ENCODE data around the gene IRX4.
"Not testable (repeated sequence)": the region's sequence is repeated elsewhere in the genome, so short reads cannot be mapped to it uniquely, and the experiment has no call there.

IRX4 gene

DNA sequence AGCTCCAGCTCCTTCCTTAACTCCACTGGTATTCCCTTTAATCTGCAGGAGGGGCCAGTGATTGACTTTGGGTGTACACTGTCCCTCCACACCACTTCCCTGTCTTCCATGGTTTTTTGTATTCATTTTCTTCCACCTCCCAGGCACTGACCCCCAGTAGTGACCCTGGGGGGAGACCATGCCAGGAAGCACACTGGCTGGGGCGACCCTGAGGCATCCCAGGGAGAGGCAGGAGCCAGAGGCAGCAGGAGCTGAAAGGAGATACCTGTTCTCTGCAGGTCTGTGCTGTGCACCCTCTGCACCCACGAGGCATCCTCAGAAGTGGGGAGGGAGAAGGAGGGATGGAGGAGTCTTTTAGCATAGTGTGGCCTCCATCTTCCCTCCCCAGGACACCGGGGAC lies 27.6 kb downstream of the IRX4 start:
- DNase-seq: no peak

- no peak for DNase-seq
These were observed 29.2 kb downstream of the IRX4 start for GRCh38 chr5:1853531-1853930.

DNA sequence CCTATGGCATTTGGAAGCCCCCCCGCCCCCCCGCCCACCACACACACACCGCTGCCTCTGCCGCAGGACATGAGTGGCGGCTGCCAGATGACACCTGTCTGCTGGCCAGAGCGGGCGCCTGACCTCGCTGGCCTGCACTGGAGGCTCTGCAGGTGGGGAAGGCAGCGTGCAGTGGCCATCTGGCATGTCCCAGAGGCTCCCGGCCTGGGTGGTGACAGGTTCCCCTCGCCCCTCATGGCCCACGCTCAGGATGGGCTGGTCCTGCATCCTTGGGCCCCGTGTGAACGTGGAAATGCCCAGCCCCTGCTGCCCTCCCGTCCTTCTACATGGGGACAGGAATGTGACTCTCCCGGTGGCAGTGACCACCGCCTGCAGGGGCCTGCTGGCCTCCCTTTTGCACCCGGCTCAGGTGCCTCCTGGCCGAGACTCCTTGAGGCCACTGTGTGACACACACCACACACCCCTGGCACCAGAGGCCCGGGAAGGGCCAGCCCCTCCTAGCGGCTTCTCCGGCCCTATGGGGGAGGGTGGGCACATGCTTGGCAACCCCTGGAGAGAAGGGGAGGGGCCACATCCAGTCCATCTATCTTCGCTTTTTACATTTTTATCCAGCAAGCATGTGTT lies 30.3 kb downstream of the IRX4 start:
- no peak for DNase-seq

- no peak for DNase-seq
These were observed 31.3 kb downstream of the IRX4 start for GRCh38 chr5:1851290-1851934.

DNA sequence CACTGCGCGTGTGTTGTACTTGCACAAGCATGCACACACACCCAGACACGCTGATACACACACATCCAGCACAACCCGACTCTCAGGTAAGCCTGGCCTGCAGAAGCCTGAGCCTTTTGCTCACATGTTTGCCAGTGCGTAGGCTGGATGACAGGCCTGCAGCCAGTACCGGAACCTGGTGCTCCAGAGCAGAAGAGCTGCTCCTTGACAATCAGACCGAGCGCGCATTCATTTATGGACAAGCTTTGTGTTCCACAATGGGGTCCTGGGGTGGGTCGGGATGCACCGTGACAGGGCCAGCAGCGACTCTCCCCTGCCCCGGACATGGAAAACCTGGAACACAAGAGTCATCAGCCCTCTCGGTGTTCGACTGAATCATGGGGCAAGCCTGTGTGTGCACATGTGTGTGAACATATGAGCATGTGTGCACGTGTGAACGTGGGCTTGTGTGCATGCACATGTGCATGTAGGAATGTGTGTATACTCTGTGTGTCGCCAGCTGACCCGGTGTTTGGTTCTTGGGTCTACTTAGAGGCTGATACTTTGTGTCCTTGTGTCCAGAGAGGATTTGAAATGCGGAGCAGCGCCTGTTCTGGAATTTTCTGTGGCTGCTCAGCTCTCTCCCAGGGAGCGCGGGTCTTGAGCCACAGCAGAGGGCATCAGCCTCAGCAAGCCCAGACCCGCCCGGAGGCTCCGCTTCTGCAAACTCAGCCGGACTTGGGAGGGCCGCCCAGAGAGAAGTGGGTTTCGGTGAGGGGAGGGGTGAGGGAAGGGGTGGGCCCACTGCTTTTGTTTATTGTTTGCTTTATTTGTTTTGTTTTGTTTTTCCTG lies 32.2 kb downstream of the IRX4 start:
- no peak for DNase-seq

GRCh38 chr5:1847611-1848010 lies 35.1 kb downstream of the IRX4 start:
- no peak for DNase-seq

DNA sequence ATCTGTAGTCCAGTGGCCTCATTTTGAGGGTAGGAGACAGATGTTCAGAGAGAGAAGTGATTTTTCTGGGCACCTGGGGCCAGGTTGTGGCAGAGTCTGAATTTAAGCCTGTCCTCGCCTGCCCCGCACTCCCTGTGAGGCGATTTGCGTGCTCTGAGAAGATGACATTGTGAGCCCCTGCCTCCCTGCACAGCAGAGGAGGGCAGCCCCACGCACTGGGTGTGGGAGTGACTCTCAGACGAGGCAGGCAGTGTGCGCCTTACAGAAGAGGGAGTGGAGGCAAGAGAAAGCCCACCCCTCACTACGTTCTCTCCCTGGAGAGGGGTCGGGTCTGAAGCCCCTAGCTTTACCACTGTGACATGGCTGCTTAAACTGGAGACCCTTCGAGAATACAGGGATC lies 35.7 kb downstream of the IRX4 start:
- DNase-seq: no peak

GRCh38 chr5:1846583-1846982 lies 36.1 kb downstream of the IRX4 start:
- no peak for DNase-seq

GRCh38 chr5:1845696-1846095 lies 37.0 kb downstream of the IRX4 start:
- no peak for DNase-seq

GRCh38 chr5:1844708-1845436 lies 37.9 kb downstream of the IRX4 start:
- DNase-seq: no peak

- not testable (repeated sequence) for DNase-seq
These were observed 39.0 kb downstream of the IRX4 start for GRCh38 chr5:1843761-1844160.

GRCh38 chr5:1842004-1842819 lies 40.5 kb downstream of the IRX4 start:
- DNase-seq: no peak

DNA sequence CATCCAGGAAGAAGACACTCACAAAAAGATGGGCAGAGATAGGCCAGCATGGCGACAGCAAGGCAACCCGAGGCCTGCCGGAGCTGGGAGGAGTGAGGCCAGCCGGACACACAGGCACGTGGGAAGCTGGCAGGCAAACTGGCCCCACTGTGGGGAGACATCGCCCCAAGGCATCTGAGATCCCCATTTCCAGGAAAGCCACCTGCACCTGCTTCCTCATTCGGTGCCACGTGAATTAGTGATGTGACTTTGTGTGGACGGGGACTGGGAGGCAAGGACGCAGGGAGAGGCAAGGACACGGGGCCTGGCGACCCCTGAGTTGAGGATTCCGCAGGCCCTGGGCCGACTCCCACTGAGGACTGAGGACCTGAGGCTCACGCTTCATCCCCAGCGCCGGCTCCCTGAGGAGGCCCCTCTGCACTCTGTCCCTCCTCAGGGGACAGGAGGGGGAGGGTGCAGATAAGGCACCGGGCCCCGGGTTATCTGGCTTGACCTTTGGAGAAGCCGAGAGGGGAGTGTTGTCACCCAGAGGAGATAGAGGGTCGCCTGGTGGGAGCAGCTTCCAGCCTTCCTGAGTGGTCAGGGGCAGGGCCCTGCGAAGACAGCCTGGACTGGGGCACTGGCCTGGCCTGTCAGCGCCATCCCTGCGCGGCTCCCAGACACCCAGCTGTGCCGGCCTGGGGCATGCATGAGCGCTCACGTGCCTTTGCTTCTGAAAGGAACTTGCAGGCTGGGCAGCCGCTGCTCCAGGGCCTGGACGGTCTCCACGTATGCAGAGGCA lies 41.8 kb downstream of the IRX4 start:
- no peak for DNase-seq

DNA sequence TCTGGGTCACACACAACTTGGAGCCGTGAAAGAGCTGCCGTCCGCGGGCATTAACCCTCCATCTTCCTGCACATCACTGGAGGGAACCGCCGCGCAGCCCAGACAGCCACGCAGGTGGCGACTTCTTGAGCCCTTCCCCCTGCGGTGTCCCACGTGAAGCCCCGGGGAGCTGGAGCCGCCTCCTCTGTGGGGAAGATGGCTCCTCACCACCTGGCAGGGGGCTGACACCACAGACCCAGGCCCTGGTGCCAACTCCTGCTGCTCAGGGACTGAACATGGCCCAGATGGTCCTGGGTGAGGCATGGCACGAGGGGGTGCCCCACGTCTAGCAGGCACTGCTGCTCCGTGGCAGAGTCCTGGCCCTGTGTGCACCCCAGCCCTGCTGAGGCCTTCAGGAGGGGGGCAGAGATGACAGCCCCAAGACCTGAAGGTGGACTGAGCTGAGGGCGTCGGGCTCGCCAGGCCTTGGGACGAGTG lies 42.6 kb downstream of the IRX4 start:
- no peak for DNase-seq

- DNase-seq: no peak
These were observed 44.7 kb downstream of the IRX4 start for GRCh38 chr5:1838013-1838412.

GRCh38 chr5:1836891-1837880 lies 45.5 kb downstream of the IRX4 start:
- DNase-seq: no peak

- no peak for DNase-seq
These were observed 46.4 kb downstream of the IRX4 start for GRCh38 chr5:1836176-1836890.

DNA sequence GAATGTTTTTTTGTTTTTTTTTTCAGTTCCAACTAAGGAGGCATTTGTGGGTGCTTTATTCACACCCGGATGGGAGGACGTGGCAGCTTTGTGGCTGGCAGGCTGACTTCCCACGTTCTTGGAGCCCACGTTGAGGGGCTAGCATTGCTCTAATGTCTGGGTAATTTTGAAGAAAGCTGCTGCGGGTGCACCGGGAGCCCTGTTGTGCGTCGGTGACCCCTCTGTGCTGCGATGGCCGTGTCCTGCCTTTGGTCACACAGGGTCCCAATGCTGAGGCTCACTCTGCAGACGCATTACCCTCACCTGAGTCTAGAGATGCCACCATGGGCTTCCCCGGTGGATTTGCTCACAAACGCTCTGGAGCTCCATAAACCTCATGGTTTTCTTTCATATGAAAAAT lies 47.3 kb downstream of the IRX4 start:
- DNase-seq: no peak

GRCh38 chr5:1834721-1835429 lies 47.9 kb downstream of the IRX4 start:
- no peak for DNase-seq
